ENCODE measurements around the gene GFRA1.
A peak's percentile ranks its signal among the peaks of the same experiment; 100 is the strongest.

GFRA1 gene

GRCh38 chr10:116101616-116102315 lies 171.2 kb downstream of the GFRA1 start:
- DNase-seq, result no peak

- no peak for DNase-seq
These were observed 172.0 kb downstream of the GFRA1 start for GRCh38 chr10:116100984-116101383.

GRCh38 chr10:116099023-116099420 lies 174.0 kb downstream of the GFRA1 start:
- no peak for DNase-seq

GRCh38 chr10:116098411-116099022 lies 174.5 kb downstream of the GFRA1 start:
- peak; percentile 57 for DNase-seq

GRCh38 chr10:116097239-116097784 lies 175.7 kb downstream of the GFRA1 start:
- DNase-seq, result peak; percentile 44

- DNase-seq, result peak; percentile 18
These were observed 176.5 kb downstream of the GFRA1 start for GRCh38 chr10:116096526-116096925.

GRCh38 chr10:116094356-116094755 lies 178.7 kb downstream of the GFRA1 start:
- no peak for DNase-seq

GRCh38 chr10:116093031-116093430 lies 180.0 kb downstream of the GFRA1 start:
- no peak for DNase-seq

GRCh38 chr10:116088985-116089384 lies 184.0 kb downstream of the GFRA1 start:
- DNase-seq, result no peak

GRCh38 chr10:116085323-116085722 lies 187.7 kb downstream of the GFRA1 start:
- no peak for DNase-seq

GRCh38 chr10:116084161-116084560 lies 188.8 kb downstream of the GFRA1 start:
- no peak for DNase-seq

GRCh38 chr10:116083226-116083762 lies 189.7 kb downstream of the GFRA1 start:
- DNase-seq, result no peak

- no peak for DNase-seq
These were observed 190.2 kb downstream of the GFRA1 start for GRCh38 chr10:116082762-116083161.

GRCh38 chr10:116082206-116082605 lies 190.8 kb downstream of the GFRA1 start:
- DNase-seq, result no peak

GRCh38 chr10:116080553-116080952 lies 192.5 kb downstream of the GFRA1 start:
- DNase-seq, result no peak

GRCh38 chr10:116079355-116079754 lies 193.7 kb downstream of the GFRA1 start:
- no peak for DNase-seq

GRCh38 chr10:116076621-116077020 lies 196.4 kb downstream of the GFRA1 start:
- DNase-seq, result no peak

GRCh38 chr10:116073510-116073909 lies 199.5 kb downstream of the GFRA1 start:
- no peak for DNase-seq

- DNase-seq, result no peak
These were observed 200.0 kb downstream of the GFRA1 start for GRCh38 chr10:116073001-116073400.

GRCh38 chr10:116071453-116072148 lies 201.4 kb downstream of the GFRA1 start:
- DNase-seq, result no peak

GRCh38 chr10:116070743-116071320 lies 202.2 kb downstream of the GFRA1 start:
- DNase-seq, result no peak

GRCh38 chr10:116069856-116070255 lies 203.2 kb downstream of the GFRA1 start:
- DNase-seq, result no peak

GRCh38 chr10:116067825-116068224 lies 205.2 kb downstream of the GFRA1 start:
- no peak for DNase-seq

Data from right kidney (tissue), 1 donor.